ENCODE results near the gene TFAM.

Gene TFAM

DNA sequence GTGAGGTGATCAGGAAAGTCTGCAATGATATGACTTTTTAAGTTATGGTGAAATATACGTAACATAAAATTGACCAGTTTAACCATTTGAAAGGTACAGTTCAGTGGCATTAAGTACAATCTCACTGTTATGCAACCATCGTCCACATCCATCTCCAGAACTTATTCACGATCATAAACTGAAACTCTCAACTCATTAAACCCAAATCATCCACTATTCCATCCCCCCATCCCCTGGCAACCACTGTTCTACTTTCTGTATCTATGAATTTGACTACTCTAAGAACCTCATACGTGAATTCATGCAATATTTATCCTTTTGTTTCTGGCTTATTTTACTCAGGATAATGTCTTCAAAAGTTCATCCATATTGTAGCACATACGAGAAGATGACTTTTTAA is 48.4 kb downstream of the TFAM start:
- CTCF ChIA-PET: no interaction called here

GRCh38 chr10:58435297-58435985 is 50.2 kb downstream of the TFAM start:
- TF ChIP-seq, protein P1, sequence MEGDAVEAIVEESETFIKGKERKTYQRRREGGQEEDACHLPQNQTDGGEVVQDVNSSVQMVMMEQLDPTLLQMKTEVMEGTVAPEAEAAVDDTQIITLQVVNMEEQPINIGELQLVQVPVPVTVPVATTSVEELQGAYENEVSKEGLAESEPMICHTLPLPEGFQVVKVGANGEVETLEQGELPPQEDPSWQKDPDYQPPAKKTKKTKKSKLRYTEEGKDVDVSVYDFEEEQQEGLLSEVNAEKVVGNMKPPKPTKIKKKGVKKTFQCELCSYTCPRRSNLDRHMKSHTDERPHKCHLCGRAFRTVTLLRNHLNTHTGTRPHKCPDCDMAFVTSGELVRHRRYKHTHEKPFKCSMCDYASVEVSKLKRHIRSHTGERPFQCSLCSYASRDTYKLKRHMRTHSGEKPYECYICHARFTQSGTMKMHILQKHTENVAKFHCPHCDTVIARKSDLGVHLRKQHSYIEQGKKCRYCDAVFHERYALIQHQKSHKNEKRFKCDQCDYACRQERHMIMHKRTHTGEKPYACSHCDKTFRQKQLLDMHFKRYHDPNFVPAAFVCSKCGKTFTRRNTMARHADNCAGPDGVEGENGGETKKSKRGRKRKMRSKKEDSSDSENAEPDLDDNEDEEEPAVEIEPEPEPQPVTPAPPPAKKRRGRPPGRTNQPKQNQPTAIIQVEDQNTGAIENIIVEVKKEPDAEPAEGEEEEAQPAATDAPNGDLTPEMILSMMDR (IDR thresholded peaks at IDR 0.05; ENCODE audit: insufficient read depth, low read length, missing control alignments): no peak
- DNase-seq (ENCODE audit: low read depth, low spot score): peak; percentile 96
- CTCF ChIA-PET: interaction anchor here (0.7 to 1.4 kb wide), 4 partner anchors 9 to 338 kb away, joined by 3 to 5 read pairs (median 4); no protein-coding TSS in a partner anchor
- POLR2A ChIA-PET: interaction anchor here (0.6 to 1.2 kb wide), 5 partner anchors 21 to 217 kb away, joined by 3 to 10 read pairs (median 4); no protein-coding TSS in a partner anchor
- H3K4me3 ChIP-seq (ENCODE audit: low read depth, low read length): no peak overlapping the region

More for the DNA sequence above, 48.4 kb downstream of the TFAM start:
- no peak for DNase-seq (ENCODE audit: low read depth, low spot score)
- TF ChIP-seq, protein P1 (IDR thresholded peaks at IDR 0.05; ENCODE audit: insufficient read depth, low read length, missing control alignments): no peak
- H3K4me3 ChIP-seq (ENCODE audit: low read depth, low read length): no peak overlapping the region
- POLR2A ChIA-PET: no interaction called here

GRCh38 chr10:58436071-58436470 is 50.9 kb downstream of the TFAM start:
- TF ChIP-seq, protein P1 (IDR thresholded peaks at IDR 0.05; ENCODE audit: insufficient read depth, low read length, missing control alignments): no peak
- DNase-seq (ENCODE audit: low read depth, low spot score): no peak
- no peak overlapping the region for H3K4me3 ChIP-seq (ENCODE audit: low read depth, low read length)
- POLR2A ChIA-PET: interaction anchor here (0.6 kb wide), 1 partner anchor 217 kb away, joined by 3 read pairs; no protein-coding TSS in a partner anchor
- CTCF ChIA-PET: interaction anchor here (1.1 to 1.4 kb wide), 2 partner anchors 95 to 338 kb away, joined by 3 to 4 read pairs; no protein-coding TSS in a partner anchor

- H3K4me3 ChIP-seq (ENCODE audit: low read depth, low read length): no peak overlapping the region; the same call in 1 of the 2 replicates
- DNase-seq (ENCODE audit: low read depth, low spot score): peak; percentile 67
- POLR2A ChIA-PET: interaction anchor here (0.7 to 1.4 kb wide), 6 partner anchors 20 to 203 kb away, joined by 3 to 7 read pairs (median 3); partner anchors contain the start of genes BICC1 and TFAM
- TF ChIP-seq, protein P1 (IDR thresholded peaks at IDR 0.05; ENCODE audit: insufficient read depth, low read length, missing control alignments): no peak
- CTCF ChIA-PET: interaction anchor here (1.6 kb wide), 1 partner anchor 16 kb away, joined by 3 read pairs; no protein-coding TSS in a partner anchor
Observed at GRCh38 chr10:58438340-58438871, 53.2 kb downstream of the TFAM start.

- TF ChIP-seq, protein P1 (IDR thresholded peaks at IDR 0.05; ENCODE audit: insufficient read depth, low read length, missing control alignments): no peak
- ChIA-PET CTCF (interaction anchor here (1.6 kb wide), 1 partner anchor 15 kb away, joined by 3 read pairs; no protein-coding TSS in a partner anchor), POLR2A (interaction anchor here (1.1 to 1.4 kb wide), 2 partner anchors 19 to 37 kb away, joined by 7 read pairs; no protein-coding TSS in a partner anchor)
- no peak for DNase-seq (ENCODE audit: low read depth, low spot score)
- H3K4me3 ChIP-seq (ENCODE audit: low read depth, low read length): no peak overlapping the region
Observed at GRCh38 chr10:58438986-58439385, 53.8 kb downstream of the TFAM start.

All from AG04449 (cell line).